ENCODE measurements around the gene TMEM178B.
"Not testable (repeated sequence)": the region's sequence is repeated elsewhere in the genome, so short reads cannot be mapped to it uniquely, and the experiment has no call there.

The TMEM178B gene

DNA sequence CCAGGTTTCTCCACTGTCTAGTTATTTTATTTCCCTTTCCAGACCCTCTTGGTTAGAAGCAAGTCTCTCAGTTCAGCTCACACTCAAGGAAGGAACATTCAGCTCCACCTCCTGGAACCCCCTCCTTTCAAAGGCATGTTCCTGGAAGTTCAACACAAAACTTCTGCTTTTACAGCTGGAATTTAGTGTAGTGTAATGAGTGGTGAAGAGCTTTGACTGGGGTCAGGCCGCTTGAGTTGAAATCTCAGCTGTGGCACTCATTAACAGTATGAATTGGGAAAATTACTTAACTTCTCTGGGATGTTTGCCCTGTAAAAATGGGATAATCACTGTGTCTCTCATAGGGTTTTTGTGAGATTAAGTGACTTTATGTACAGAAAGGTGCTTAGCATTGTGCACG is 91.7 kb downstream of the TMEM178B start:
- TF ChIP-seq CTCF (IDR thresholded peaks at IDR 0.05; ENCODE audit: insufficient read depth, low read depth, low read length, missing control alignments) = no peak
- H3K4me3 ChIP-seq (ENCODE audit: low read depth, low read length) = no peak overlapping the region
- DNase-seq (ENCODE audit: low read depth) = no peak

- TF ChIP-seq CTCF (IDR thresholded peaks at IDR 0.05; ENCODE audit: insufficient read depth, low read depth, low read length, missing control alignments) = no peak
- no peak for DNase-seq (ENCODE audit: low read depth)
- H3K4me3 ChIP-seq (ENCODE audit: low read depth, low read length) = no peak overlapping the region
These were observed 93.1 kb downstream of the TMEM178B start for GRCh38 chr7:141166926-141167325.

DNA sequence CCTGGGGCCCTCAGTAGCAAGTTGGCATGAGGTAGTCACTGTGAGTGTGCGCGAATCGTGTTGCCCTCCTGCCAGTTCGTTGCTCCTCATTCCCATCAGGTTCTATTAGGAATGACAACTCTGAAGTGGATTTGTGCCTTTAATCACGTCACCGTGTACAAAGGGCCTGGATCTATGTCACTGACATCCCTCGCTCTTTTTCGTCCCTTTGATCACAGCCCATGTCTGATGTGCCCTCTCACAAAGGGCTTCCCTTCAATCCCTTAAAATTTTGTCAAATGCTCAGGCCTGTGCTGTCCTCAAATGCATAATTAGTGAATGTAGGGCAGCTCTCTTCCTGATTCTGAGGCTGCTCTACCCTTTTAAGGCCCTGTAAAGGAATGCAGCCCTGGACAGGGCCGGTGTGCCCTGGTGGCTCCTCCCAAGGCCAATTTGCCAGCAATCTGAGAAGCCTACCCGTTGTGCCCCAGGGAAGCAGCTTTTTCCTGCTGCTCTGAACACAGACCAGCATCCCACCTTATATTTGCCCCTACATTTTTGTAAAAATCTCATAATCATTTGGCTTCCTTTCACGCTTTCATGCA is 93.6 kb downstream of the TMEM178B start:
- TF ChIP-seq CTCF (IDR thresholded peaks at IDR 0.05; ENCODE audit: insufficient read depth, low read depth, low read length, missing control alignments) = no peak
- H3K4me3 ChIP-seq (ENCODE audit: low read depth, low read length) = no peak overlapping the region
- no peak for DNase-seq (ENCODE audit: low read depth)

DNA sequence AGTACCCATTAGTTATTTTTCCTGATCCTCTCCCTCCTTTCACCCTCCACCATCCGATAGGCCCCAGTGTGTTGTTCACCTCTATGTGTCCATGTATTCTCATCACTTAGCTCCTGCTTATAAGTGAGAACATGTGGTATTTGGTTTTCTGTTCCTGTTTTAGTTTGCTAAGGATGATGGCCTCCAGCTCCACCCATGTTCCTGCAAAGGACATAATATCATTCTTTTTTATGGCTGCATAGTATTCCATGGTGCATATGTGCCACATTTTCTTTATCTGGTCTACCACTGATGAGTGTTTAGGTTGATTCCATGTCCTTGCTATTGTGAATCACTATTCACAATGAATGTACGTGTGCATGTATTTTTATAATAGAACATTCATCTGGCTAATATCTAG is 95.3 kb downstream of the TMEM178B start:
- not testable (repeated sequence) for H3K4me3 ChIP-seq (ENCODE audit: low read depth, low read length); DNase-seq (ENCODE audit: low read depth)

GRCh38 chr7:141175728-141176127 is 101.9 kb downstream of the TMEM178B start:
- DNase-seq (ENCODE audit: low read depth); H3K4me3 ChIP-seq (ENCODE audit: low read depth, low read length): not testable (repeated sequence)

DNA sequence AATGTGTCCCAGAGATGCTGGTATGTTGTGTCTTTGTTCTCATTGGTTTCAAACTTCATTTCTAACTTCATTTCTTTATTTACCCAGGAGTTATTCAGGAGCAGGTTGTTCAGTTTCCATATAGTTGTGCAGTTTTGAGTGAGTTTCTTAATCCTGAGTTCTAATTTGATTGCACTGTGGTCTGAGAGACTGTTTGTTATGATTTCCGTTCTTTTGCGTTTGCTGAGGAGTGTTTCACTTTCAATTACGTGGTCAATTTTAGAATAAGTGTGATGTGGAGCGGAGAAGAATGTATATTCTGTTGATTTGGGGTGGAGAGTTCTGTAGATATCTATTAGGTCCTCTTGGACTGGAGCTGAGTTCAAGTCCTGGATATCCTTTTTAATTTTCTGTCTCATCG is 103.3 kb downstream of the TMEM178B start:
- not testable (repeated sequence) for H3K4me3 ChIP-seq (ENCODE audit: low read depth, low read length)

GRCh38 chr7:141178486-141179135 is 104.7 kb downstream of the TMEM178B start:
- no peak for DNase-seq (ENCODE audit: low read depth)
- H3K4me3 ChIP-seq (ENCODE audit: low read depth, low read length) = no peak overlapping the region
- TF ChIP-seq CTCF (IDR thresholded peaks at IDR 0.05; ENCODE audit: insufficient read depth, low read depth, low read length, missing control alignments) = no peak

More for the DNA sequence above, 103.3 kb downstream of the TMEM178B start:
- DNase-seq (ENCODE audit: low read depth) = peak; percentile 31

- no peak overlapping the region for H3K4me3 ChIP-seq (ENCODE audit: low read depth, low read length)
- no peak for TF ChIP-seq CTCF (IDR thresholded peaks at IDR 0.05; ENCODE audit: insufficient read depth, low read depth, low read length, missing control alignments)
- no peak for DNase-seq (ENCODE audit: low read depth)
These were observed 107.9 kb downstream of the TMEM178B start for GRCh38 chr7:141181812-141182211.

All from GM12865 (cell line).